ENCODE measurements around the gene TPBGL.

Gene TPBGL

DNA sequence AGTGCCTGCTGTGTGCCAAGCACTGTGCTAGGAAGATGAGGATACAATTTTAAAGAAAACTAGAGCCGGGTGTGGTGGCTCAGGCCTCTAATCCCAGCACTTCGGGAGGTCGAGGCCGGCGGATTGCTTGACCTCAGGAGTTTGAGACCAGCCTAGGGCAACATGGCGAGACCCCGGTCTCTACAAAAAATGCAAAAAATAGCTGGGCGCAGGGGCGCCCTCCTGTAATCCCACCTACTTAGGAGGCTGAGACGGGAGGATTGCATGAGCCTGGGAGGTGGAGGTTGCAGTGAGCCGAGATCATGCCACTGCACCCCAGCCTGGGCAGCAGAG is 8.3 kb downstream of the TPBGL start:
- Histone ChIP-seq H3K36me3 (ENCODE audit: low read depth) (no peaks in the 10 kb centered on the region), H3K27ac (ENCODE audit: poor library complexity, severe bottlenecking) (no peak overlapping the region), H3K27me3 (ENCODE audit: insufficient read depth, poor library complexity, severe bottlenecking) (peaks cover 9% of the 10 kb centered on the region), H3K4me1 (ENCODE audit: insufficient read depth, poor library complexity, severe bottlenecking) (no peaks in the 10 kb centered on the region), H3K9me3 (ENCODE audit: severe bottlenecking) (no peaks in the 10 kb centered on the region), H3K4me3 (ENCODE audit: severe bottlenecking) (no peak overlapping the region)
- DNase-seq (ENCODE audit: low spot score) (no peak), ATAC-seq (ENCODE audit: low read depth) (no peak)
- TF ChIP-seq, protein P1, sequence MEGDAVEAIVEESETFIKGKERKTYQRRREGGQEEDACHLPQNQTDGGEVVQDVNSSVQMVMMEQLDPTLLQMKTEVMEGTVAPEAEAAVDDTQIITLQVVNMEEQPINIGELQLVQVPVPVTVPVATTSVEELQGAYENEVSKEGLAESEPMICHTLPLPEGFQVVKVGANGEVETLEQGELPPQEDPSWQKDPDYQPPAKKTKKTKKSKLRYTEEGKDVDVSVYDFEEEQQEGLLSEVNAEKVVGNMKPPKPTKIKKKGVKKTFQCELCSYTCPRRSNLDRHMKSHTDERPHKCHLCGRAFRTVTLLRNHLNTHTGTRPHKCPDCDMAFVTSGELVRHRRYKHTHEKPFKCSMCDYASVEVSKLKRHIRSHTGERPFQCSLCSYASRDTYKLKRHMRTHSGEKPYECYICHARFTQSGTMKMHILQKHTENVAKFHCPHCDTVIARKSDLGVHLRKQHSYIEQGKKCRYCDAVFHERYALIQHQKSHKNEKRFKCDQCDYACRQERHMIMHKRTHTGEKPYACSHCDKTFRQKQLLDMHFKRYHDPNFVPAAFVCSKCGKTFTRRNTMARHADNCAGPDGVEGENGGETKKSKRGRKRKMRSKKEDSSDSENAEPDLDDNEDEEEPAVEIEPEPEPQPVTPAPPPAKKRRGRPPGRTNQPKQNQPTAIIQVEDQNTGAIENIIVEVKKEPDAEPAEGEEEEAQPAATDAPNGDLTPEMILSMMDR (IDR thresholded peaks at IDR 0.05; ENCODE audit: poor library complexity, severe bottlenecking) = peak; percentile 82

DNA sequence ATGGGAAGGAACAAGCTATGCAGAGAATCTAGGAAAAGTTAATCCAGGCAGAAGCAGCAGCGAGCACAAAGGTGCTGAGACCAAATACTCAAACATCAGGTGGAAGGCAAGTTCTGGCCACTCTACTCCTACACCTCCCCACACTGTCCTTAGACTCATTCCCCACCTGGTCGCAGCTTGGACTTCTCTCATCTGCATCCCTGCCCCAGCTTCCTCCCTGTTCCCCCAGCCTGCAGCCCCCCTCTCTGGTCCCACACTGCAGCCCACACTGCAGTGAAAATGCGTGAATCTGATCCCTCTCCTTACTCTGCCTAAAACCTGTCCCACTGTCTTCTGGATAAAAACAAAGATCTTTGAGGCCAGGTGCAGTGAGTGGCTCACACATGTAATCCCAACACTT is 9.1 kb downstream of the TPBGL start:
- DNase-seq (ENCODE audit: low spot score) (peak; percentile 6), ATAC-seq (ENCODE audit: low read depth) (no peak)
- TF ChIP-seq, protein P1 (IDR thresholded peaks at IDR 0.05; ENCODE audit: poor library complexity, severe bottlenecking) = no peak
- no peak overlapping the region for H3K27ac ChIP-seq (ENCODE audit: poor library complexity, severe bottlenecking)
- H3K36me3 ChIP-seq (ENCODE audit: low read depth) = no peaks in the 10 kb centered on the region
- no peak overlapping the region for H3K4me3 ChIP-seq (ENCODE audit: severe bottlenecking)
- no peaks in the 10 kb centered on the region for H3K4me1 ChIP-seq (ENCODE audit: insufficient read depth, poor library complexity, severe bottlenecking)
- H3K9me3 ChIP-seq (ENCODE audit: severe bottlenecking) = no peaks in the 10 kb centered on the region
- H3K27me3 ChIP-seq (ENCODE audit: insufficient read depth, poor library complexity, severe bottlenecking) = peaks cover under 1% of the 10 kb centered on the region

DNA sequence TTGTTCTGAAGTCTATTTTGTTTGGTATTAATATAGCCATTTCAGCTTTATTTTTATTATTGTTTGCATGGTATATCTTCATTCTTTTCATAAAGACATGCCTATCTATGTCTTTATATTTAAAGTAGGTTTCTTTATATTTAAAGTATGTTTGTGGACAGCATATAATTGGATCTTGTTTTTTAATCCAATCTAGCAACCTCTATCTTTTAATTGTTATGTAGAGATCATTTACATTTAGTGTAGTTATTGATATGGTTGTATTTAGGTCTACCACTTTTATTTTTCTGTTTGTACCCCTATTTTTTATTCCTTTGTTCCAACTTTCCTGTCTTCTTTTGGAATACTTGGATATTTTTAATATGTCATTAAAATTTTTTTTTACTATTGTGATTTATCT is 13.8 kb downstream of the TPBGL start:
- no peaks in the 10 kb centered on the region for H3K4me1 ChIP-seq (ENCODE audit: insufficient read depth, poor library complexity, severe bottlenecking)
- H3K4me3 ChIP-seq (ENCODE audit: severe bottlenecking) = no peak overlapping the region
- no peaks in the 10 kb centered on the region for H3K9me3 ChIP-seq (ENCODE audit: severe bottlenecking)
- no peak for ATAC-seq (ENCODE audit: low read depth)
- no peaks in the 10 kb centered on the region for H3K27me3 ChIP-seq (ENCODE audit: insufficient read depth, poor library complexity, severe bottlenecking)
- H3K36me3 ChIP-seq (ENCODE audit: low read depth) = no peaks in the 10 kb centered on the region
- no peak overlapping the region for H3K27ac ChIP-seq (ENCODE audit: poor library complexity, severe bottlenecking)
- no peak for DNase-seq (ENCODE audit: low spot score)
- TF ChIP-seq, protein P1 (IDR thresholded peaks at IDR 0.05; ENCODE audit: poor library complexity, severe bottlenecking) = no peak

DNA sequence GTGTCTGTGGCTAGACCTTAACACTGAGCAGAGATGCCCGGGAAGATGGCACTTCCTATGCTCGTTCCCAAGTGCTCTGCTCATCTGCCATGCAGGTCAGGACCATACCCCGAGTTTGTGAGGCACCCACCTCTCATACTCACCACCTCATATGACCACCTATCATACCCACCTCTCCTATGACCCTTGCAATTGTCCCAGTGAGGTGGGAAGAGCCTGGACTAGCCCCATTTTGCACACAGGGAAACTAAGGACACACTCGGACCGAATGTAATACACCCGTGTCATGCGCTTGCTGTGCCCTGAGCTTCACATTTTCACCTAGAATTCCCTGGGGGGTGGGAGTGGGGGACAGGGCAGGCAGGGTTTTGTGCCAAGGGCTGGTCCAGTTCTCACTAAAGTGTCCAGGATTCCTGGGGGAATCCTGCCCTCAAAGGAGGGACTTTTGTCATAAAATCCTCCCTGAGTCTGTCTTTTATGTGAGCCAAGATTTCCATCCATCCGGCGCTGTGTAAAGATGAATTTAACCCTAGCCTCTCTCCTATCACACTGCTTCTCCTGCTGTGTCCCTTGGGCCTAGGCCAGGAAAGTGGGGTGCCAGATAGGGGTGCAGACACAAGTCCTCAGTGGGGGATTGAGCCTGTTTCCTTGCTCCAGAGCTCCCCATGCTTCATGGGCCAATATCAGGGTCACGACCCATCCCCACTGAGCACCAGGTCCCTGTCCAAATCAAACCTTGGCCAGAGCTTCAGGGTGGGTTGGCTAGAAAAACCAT is 20.0 kb downstream of the TPBGL start:
- no peaks in the 10 kb centered on the region for H3K4me1 ChIP-seq (ENCODE audit: insufficient read depth, poor library complexity, severe bottlenecking)
- TF ChIP-seq, protein P1 (IDR thresholded peaks at IDR 0.05; ENCODE audit: poor library complexity, severe bottlenecking) = no peak
- DNase-seq (ENCODE audit: low spot score) (peak; percentile 18), ATAC-seq (ENCODE audit: low read depth) (no peak)
- H3K36me3 ChIP-seq (ENCODE audit: low read depth) = no peaks in the 10 kb centered on the region
- no peaks in the 10 kb centered on the region for H3K9me3 ChIP-seq (ENCODE audit: severe bottlenecking)
- H3K27me3 ChIP-seq (ENCODE audit: insufficient read depth, poor library complexity, severe bottlenecking) = no peaks in the 10 kb centered on the region
- H3K4me3 ChIP-seq (ENCODE audit: severe bottlenecking) = no peak overlapping the region
- H3K27ac ChIP-seq (ENCODE audit: poor library complexity, severe bottlenecking) = no peak overlapping the region

DNA sequence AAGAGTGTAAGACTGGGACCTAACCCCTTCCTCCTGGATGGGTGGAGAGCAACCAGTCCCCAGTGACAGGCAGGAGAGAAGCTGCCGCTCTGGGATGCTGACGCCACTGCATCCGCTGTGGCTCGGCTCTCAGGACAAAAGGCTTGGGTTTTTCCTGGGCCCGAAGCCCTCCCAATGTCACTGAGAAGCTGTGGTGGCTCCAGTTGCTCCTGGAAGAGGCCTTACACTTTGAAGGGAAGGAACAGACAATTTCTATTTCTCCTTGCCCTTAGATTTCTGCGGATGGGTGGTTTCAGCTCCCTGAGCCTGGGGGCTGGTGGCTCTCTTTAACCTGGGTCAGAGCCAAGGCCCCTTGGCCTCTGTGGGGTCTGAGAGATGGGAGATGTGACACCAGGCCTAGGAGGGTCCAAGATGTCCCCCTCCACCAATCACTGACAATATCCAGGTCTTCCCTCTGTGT is 21.4 kb downstream of the TPBGL start:
- H3K27ac ChIP-seq (ENCODE audit: poor library complexity, severe bottlenecking) = no peak overlapping the region
- no peaks in the 10 kb centered on the region for H3K36me3 ChIP-seq (ENCODE audit: low read depth)
- DNase-seq (ENCODE audit: low spot score) (peak; percentile 8), ATAC-seq (ENCODE audit: low read depth) (no peak)
- H3K9me3 ChIP-seq (ENCODE audit: severe bottlenecking) = no peaks in the 10 kb centered on the region
- H3K27me3 ChIP-seq (ENCODE audit: insufficient read depth, poor library complexity, severe bottlenecking) = no peaks in the 10 kb centered on the region
- no peak overlapping the region for H3K4me3 ChIP-seq (ENCODE audit: severe bottlenecking)
- TF ChIP-seq, protein P1 (IDR thresholded peaks at IDR 0.05; ENCODE audit: poor library complexity, severe bottlenecking) = no peak
- H3K4me1 ChIP-seq (ENCODE audit: insufficient read depth, poor library complexity, severe bottlenecking) = no peaks in the 10 kb centered on the region

All from RWPE2 (cell line).